Suppressor macrophage (primary cell): ENCODE data around the gene B4GALT6.

Experiments used
- DNase-seq, 4 experiments: peaks; one replicate each; pipeline ENCODE4 v3.0.0-alpha.2; 2020 to 2022

The B4GALT6 gene

DNA sequence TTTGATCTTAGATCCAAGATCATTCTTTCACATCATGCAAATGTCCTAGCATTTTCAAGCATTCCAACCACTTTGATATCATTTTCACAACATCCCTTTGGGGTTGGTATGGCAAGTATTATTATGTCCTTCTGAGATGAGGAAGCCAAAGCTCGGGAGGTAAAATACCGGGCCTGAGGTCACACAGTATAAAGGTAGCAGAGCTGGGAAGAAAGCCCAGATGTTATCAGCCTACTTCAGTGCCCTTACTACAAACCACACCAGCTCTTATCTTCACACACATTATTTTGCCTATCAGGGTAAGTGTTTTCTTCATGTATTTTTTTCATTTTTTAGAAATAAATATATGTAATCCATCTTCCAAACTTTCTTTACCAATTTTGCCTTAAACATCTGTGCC, 4.2 kb upstream of the B4GALT6 start:
- DNase-seq: no peak

DNA sequence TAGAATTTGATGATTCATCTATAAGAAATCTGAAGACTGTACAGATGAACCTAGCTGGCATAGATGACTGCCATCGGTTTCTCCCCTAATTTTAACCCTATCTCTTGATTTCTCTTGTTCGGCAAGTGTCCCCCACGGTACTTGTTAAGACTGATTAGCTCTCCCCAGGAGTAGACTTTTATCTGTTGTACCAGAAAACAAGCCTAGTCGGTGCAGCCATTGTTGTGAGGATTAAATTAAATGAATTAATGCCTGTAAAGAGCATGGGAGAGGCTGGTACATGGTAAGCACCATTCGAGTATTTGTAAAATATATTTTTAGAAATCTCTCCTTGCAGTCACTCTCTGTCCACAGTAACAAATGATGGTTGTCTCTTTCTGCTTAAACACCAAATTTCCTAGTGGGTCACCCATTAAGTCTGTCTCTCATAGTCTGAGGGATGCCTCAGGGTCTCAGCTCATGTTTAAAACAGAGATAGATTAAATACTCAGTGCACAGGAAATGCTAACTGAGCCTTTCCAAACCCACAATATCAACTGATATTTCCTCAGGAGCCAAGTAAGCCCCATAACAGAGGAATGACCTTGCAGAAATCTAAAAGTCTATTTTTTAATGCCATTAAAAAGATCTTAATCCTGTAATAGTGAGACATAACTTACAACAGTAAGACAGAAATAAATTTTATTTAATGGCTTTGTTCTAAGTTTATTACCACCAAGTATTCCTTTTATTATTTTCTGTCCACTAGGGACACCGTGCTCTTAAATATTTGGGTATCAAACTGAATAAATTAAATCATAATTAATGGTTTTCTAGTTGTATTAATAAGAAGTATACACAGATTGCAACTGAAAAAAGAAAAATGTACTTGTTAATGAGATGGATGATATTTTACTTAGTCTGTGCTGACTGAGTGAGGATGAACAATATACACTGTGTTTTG, 2.9 kb upstream of the B4GALT6 start:
- no peak for DNase-seq

DNA sequence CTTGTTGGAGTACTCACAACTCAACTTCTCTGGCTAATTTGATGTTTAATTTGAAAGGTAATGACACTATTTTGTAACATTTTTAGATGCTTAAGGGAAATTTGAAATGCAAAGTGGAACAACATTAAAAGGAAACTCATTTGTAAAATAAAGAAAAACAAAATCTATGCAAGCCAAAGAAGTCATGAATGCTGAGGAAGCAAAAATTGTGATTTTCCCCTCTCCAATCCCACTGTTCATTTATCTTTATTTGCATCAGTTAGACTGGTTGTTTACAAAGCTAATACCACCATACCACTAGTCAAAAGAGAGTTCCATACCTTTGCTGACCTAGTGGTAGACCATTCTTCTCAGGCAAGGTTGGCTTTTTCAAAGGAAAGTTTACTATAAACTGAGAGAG, 2.2 kb upstream of the B4GALT6 start:
- no peak for DNase-seq

DNA sequence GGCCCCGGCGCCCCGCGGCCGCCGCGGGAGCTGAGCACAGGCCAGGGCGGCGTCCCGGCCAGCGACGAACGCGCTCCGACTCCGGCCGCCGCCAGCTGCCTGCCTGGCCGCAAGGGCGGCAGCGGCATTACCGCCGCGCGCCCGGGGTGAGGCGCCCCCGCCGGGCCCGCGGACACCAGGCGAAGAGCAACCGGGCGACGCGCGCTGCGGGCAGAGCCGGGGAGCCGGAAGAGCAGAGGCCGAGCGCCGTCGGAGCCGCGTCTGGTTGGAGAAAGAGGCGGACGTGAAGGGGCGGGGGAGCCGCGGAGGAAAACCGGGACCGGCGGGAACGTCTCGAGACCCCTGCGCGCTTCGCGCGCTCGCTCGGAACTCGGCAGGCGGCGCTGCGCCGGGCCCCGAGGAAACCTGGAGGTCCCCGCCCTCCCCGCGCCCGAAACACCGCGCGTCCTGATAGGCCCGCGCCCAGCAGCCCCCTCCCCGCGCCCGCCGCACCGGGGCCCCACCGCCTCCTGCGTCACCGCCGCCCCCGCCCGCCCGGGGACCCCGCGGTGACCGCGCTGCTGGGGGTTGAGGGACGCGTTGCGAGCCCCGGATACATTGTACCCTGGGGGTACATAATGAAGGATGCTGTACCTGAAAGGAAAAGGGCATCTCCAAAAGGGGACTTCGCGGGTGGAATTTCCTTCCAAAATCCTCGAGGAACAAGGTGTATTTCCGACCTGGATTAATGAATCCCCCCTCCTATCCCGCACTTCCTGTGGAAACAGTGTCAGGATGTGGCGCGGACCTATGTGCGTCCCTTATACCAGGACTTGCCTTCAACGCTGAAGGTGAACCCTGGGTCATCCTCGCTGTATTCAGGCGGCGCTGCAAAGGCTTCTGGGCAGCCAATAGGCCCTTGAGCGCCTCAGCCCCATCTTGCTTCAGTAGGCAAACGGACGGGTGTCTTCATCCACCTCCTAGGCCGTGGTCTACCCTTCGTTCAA, 1.0 kb upstream of the B4GALT6 start:
- DNase-seq: peak; percentile 79 to 94 (median 88)

DNA sequence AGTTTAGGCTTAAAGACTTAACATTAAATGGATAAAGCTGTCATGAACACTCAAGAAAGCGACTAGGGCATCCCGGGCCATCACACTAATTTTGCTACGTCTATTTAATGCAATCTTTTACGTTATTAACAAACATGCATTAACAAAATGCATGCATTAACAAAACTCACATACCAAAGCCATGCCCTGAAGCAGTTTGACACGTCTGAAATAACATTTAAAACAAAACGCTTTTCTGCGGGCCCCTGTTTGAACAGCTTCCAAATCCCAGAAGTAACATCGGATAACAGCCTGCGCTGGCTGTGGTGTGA, 458 bp downstream of the B4GALT6 start:
- DNase-seq: no peak

DNA sequence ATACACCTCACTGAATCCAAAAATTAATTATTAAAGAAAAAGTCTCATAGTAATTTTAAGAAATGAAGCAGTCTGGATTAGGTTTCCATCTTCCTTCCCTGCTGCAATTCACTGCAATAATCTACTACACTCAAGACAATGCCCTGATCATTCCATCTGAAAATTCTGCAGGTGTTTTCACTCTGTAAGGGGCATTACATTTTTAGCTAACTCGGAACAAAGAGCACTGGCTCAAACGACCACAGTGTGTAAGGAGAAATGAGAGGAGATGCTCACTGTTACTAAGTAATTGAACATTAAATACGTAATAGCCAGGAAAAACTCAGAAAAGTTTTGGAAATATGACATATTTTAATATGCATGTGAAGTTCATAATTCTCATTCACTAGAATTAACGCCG, 1.3 kb downstream of the B4GALT6 start:
- DNase-seq: no peak

DNA sequence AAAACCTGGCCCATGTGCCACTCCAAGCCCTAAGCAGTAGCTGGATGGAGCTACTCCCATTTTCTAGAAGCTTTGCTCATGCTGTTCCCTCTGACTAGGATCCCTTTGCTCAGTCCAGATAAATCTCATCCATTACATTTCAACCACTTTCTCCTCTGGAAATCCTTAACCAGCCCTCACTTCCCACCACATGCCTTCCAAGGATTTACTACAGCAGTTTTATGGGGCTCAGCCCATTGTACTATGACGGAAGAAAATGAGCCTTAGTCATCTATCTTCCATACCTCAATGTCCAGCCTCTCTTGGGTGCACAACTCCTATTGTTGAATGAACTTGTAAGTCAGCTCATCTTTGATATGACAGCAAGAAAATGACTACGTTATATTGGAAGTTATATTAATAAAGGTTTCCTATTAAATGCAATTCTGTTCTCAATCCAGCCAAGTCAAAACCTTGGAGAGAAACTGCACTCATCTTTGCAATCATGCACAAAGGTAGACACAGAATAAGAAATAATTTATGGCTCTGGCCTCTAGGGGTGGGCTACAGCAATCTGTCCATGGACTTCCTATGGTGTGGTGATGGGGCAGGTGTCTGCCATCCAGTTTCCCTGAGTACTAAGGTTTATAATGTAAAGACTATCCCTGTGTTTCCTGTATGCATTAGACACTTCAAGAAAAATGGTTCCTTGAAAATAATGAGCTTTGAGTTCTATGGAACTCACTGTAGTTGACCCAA, 3.4 kb downstream of the B4GALT6 start:
- DNase-seq: peak in 1 of 4 experiments; percentile 12

DNA sequence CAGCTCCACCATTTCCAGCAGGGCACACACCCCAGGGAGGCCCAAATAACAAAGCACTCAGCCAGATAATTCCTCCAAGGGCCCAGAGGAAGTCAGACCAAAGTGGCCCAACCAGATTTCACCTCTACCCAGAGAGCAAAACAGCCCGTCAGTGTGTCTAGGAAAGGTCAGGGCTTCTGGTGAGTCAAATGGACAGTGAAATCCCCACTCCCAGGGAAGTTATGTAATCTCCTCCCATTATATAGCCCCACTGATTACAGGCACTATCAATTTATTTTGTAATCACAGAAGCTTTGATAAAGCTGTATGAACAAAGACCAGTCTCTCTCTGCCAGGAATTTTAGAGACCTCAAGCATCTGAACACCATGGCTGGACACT, 4.0 kb downstream of the B4GALT6 start:
- DNase-seq: peak; percentile 18 to 63 (median 30)

DNA sequence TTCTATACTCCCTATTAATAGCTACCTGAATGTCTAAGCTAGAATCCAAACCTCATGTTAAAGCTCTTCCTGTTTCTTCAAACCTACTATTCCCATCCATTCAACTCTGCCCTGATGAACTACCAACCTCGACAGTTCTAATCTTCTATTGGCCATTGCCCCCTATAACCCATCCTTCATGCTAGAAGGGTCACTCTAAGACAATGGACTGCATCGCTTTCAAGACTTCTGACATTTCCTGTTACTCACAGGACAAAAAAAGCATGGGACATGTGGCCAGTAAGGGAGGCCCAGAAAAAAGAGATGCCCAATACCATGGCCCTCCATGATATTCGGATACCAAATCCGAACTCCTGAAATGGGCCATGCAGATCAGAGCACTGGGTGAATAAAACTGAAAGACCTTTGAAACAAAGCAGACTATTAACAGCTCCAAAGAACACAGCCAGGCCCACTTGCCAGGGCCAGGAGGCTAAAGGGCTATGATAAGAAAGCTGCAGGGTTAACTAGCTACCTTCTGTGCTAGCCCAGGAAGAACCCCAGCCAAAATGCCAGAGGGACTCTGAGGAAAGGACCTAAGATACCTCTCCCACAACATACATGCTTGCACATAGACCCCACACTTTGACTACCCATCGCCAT, 4.5 kb downstream of the B4GALT6 start:
- no peak for DNase-seq

DNA sequence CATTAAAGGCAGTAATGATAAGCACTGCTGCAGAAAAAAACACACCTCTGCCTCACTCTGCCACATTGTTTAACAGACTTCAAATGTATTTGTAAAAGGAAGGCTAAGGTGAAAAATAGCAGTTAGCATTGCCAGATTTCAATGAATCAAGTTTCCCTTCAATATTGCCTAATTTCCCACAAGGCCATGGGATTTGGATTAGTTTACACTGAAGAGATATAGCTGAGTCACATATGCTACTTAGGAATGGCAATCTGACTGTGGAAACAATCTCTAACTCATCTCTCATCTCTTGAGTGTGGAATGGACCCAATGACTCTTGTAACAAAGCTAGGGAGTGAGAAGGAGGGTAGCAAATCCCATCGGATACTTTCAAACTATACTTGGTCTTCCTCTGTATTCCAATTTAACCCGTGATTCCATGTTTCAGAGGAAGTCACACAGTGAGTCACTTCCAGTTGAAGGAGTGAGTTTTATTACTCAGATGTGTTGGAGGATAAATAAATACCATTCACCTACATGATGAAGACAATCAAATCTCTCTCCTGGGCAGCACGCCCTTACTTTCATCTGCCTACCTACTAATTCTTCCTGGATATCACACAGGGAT, 5.1 kb downstream of the B4GALT6 start:
- DNase-seq: peak in 2 of 4 experiments; percentile 24 to 38

DNA sequence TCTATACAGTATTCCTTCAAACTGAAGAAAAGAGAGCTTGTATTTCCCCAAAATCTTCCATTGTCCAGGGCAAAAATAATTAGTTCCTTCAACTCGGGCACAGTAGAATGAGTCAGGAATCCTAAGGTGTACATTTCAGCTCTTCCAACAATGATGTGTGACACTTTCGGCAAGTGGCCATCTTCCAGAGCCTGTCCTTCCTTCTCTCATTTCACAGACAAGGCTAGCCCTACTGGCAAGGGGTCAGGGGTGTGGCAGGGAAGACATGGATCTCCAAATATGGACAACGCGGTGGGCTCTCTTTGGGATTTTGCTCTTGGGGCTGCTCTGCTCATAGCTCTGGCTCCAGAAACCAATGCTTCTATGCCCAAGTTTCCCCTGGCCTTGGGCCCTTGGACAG, 6.0 kb downstream of the B4GALT6 start:
- no peak for DNase-seq

DNA sequence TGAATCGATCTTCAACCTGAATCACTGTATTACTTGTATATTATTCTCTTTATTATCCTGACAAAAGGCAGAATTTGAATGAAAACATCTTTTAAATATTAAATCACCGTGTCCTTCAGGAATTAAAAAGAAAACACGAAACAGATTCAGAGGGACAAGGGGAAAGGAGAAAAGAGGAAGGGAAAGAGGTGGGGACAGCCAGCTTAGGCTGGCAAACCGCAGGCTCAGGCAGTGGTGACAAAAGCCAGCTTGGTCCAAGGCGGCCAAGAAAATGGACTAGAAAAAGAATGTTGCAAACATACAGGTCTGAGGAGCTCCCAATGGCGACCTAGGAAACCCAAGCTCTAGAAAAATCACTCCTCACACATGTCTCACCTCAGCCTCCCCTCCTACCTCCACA, 6.8 kb downstream of the B4GALT6 start:
- peak in 3 of 4 experiments; percentile 37 to 52 (median 48) for DNase-seq

DNA sequence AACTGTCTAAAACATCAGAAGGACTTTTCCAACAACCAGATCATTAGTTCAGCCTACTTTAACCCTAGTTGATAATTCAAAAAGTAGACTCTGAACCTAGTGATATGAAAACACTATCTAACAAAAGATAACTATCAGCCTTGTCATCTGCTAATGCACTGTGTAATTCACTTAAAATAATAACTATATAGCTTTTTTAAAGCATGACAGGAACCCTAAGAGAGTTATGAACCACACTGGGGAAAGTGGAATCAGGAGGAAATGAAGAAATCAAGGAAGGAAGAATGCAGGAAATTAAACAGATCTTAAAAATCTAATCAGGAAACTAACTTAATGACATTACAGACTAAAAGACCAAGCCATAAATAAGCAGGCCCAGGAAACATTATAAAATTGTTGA, 9.0 kb downstream of the B4GALT6 start:
- DNase-seq: no peak

DNA sequence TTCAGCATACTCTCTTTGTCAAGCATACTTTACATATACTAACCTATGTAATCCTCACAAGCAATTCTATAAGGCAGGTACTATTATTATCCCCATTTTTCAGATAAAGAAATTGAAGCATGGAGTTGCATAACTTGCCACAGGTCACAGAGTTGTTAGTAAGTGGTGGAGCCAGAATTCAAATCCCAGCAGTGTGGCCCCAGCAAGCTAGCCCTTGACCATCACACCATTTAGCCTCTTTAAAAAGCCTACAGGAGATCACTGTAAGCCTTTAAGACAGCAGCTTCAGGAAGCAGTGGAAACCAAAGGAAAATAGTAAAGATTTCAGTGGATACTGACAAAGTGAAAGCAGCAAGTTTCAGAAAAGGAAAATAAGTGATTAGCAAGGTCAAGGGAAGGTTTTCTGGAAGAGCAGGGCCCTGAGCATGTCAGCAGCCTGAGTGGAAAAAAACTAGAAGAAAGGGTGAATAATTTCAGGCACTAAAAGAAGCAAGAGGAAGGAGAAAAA, 11.7 kb downstream of the B4GALT6 start:
- no peak for DNase-seq

DNA sequence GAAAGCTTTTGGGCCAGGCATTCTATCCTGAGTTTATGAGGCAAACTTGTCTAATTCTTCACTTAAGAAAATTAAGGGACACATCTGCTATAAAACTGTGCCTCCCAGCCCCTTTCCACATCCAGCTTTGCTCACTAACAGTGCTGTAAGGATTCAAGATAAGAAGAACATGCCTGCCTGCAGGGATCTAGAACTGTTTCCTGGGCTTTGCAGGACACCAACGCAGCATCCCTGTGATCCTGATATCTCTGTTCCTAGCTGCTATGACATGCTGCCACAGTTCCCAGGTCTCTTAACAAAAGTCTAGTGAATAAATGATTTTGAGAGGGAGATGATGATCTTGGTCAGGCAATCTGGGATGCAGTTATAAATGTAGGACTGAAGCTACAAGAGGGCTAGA, 12.4 kb downstream of the B4GALT6 start:
- no peak for DNase-seq

DNA sequence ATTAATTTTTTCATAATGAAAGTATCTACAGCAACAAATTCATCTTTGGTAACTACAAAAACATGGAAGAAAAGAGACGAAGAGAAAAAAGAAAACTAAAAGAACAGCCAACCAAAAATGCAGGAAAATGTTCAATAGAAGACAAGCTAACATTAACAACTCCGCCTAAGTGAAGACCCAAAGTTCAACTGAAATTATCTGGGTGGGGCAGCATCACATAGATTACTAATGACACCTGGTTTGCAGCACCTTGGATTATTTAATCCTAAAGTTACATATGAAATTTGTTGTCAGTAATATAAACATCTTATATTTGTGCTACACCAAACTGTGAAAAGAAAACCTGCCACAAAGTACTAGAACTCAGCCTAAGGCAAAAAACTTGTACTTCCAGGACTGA, 14.8 kb downstream of the B4GALT6 start:
- DNase-seq: no peak

DNA sequence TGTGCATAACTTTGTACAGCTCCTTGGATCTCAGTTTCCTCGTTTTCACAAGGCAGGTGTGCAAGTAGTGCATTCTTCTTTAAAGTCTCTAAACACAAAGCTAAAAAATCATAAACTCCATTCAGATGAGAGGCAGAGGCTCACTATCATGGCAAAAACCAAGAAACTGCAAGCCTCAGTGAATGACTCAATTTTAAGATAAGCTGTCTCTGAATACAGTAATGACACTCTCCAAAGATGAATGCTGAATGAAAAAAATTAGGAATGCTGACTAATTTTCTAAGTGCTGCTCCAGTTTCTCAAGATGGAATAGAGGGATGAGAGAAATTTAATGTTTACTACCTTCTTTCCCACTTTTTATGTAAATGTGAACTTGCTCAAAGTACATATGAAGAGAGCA, 17.2 kb downstream of the B4GALT6 start:
- DNase-seq: no peak

DNA sequence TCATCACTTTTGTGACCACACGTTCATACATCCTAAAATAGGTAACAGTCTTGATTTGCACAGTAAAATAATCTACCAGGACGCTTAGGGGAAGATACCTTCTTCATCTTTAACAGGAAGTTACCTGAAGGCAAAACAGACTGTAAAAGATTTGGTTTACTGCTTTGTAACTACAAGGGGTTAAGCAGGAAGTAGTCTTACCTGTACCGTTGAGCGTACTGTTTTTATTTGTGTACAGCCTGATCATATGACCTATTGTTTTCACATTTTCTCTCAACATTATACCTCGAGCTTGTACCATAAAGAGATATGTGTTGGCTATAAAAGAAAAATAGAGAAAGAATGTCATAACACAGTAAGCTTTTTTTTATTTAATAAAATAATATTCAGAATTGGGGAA, 18.3 kb downstream of the B4GALT6 start:
- no peak for DNase-seq

DNA sequence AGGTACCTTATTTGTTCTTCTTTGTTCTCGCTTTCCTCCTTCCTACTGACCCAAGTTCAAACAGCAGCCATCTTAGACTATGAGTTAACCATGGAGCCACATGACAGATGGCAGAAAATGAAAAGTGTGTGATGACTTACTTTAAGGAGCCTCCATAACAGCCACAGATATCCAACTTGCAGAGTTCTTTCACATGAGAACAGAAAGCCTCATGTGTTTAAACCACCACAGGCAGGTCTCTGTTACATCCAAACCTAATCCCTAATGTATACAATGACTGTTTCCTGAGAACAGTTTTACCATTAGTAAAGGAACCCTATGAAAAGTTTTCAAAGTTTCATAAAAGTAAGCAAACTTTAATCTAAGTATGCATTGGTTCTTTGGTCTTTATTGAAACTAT, 20.3 kb downstream of the B4GALT6 start:
- DNase-seq: no peak

DNA sequence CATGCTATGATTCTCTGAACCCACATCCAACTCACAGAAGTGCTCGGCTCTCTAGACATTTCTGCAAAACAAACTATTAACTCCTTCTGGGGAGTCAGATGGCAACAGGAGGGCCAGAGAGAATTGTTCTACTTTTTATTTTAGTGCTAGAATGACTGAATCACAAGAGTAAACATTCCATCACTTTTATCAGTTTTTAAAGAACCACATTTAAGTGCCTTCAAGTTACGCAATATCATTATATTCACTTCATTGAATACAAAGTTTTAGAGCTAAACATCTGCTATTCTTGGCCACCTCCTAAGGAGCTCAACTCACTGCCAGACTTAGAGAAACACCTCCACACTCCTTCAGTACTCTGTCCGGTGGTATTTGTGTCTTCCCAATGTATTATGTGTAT, 22.4 kb downstream of the B4GALT6 start:
- DNase-seq: no peak

DNA sequence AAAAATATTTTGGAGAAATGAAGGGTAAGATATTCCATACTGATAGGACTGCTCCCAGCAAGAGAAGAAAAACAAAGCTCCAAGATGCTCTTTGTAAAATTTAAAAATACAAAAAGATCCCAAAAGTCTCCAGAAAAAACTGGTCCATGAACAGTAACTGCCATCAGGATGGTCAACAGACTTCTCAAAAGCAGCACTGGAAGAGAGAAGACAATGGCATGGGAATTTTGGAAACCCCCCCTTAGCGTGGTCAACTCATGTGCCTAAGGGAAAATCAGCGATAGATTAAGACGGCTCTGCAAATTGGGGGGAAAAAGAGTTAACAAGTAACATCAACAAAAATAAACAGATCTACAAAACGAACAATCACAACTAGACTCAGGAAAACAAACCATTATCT, 23.6 kb downstream of the B4GALT6 start:
- DNase-seq: no peak
